ENCODE data around the gene POLR2E. TPM values are rescaled to one million over a fixed set of nuclear protein-coding genes. Genes with fewer than 3 reads are reported as not detected.

The POLR2E gene
- total and polyA plus RNA-seq, 2 of the 8 experiments (the other 6 are each of a cell fraction or from before 2014, with no cell fraction given): 281 to 381 TPM

- TF ChIP-seq CTCF (IDR thresholded peaks at IDR 0.05; ENCODE audit: control extremely low read depth in 1 of 3, insufficient read depth in 1 of 3, low read depth in 1 of 3, low read length in 3 of 3): no peak
- no peak for TF ChIP-seq TCF12 (IDR thresholded peaks at IDR 0.05; ENCODE audit: low read depth, low read length)
- no peak for TF ChIP-seq HDAC2 (IDR thresholded peaks at IDR 0.05; ENCODE audit: borderline replicate concordance in 1 of 2, low read depth in 2 of 2, low read length in 2 of 2)
- TF ChIP-seq RFX5 (IDR thresholded peaks at IDR 0.05; ENCODE audit: borderline replicate concordance, low read depth, low read length): no peak
These were observed 28.2 kb upstream of the POLR2E start (continued) for GRCh38 chr19:1123381-1123780.
